ENCODE measurements around the gene PRDM11.

GRCh38 chr11:45279645-45280044 is 133.2 kb downstream of the PRDM11 start:
- no peak for TF ChIP-seq CTCF (conservative IDR thresholded peaks at IDR 0.05 in 1 of 2, IDR thresholded peaks at IDR 0.05 in 1 of 2; ENCODE audit: extremely low read depth in 1 of 2, insufficient read depth in 1 of 2, low read depth in 1 of 2, low read length in 2 of 2)
- TF ChIP-seq EZH2 (IDR thresholded peaks at IDR 0.05; ENCODE audit: borderline replicate concordance, low read length), result no peak
